HCT116 (cell line): ENCODE measurements around the gene MORN2. TPM values are rescaled to one million over a fixed set of nuclear protein-coding genes. Genes with fewer than 3 reads are reported as not detected.

Experiments used
- EZH2phosphoT487 ChIP-seq: fragments of 200-600 bp; IDR thresholded peaks from 2 replicates; pipeline ENCODE4 v1.6.1; 2018; ENCODE audit warnings: antibody characterized with exemption, borderline replicate concordance
- POLR2AphosphoS5 ChIP-seq: IDR thresholded peaks from 2 replicates; pipeline ENCODE4 v1.6.1; 2011; ENCODE audit warnings: mild to moderate bottlenecking, low read depth, low read length, moderate library complexity
- REST ChIP-seq: IDR thresholded peaks from 2 replicates; pipeline ENCODE4 v1.6.1; 2012; ENCODE audit warnings: low read depth
- SRF ChIP-seq: IDR thresholded peaks from 2 replicates; pipeline ENCODE4 v1.6.1; 2012; ENCODE audit warnings: low read depth
- TCF7L2 ChIP-seq: IDR thresholded peaks from 2 replicates; pipeline ENCODE4 v1.7.0; 2011; ENCODE audit warnings: borderline replicate concordance, inconsistent platforms; ENCODE audit not compliant: insufficient read depth, insufficient read length; ENCODE audit errors: extremely low read depth
- YY1 ChIP-seq: IDR thresholded peaks from 2 replicates; pipeline ENCODE4 v1.6.1; 2011; ENCODE audit warnings: low read length, low read depth, moderate library complexity, mild to moderate bottlenecking; ENCODE audit not compliant: insufficient replicate concordance; ENCODE audit errors: extremely low read depth
- total RNA-seq: library from RNA; stranded (reverse); gene quantifications from one replicate; pipeline ENCODE4 v1.2.1, GENCODE V29; 2021; ENCODE audit not compliant: unreplicated experiment

MORN2 gene
- total RNA-seq, 1 experiment from 2014 or later, result 11.9 TPM

DNA sequence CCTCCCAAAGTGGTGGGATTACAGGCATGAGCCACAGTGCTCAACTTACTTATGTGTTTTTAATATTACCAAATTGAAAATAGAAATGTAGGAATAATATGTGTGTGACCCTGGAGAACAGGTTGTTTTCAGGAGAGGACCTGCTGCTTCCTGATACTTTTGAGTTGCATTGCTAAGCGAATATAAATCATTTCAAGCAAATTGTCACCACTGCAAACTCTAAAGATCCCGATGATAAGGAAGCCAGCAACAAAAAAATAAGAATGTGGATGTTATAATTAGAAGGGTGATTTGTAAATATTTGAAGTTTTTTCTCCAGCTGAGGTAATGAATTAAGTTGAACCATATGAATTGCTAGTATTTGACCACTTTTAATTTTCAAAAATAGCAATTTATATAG lies 54.8 kb downstream of the MORN2 start (continued):
- TF ChIP-seq EZH2phosphoT487 (no peak), POLR2AphosphoS5 (no peak), YY1 (no peak), REST (no peak), SRF (no peak), TCF7L2 (no peak)

Other genes with a start within 250 kb of the MORN2 start
- gene GALM, start 209.9 kb upstream of the MORN2 start, total RNA-seq, result 10.2 TPM
- 215 TPM for gene SRSF7, start 124.6 kb upstream of the MORN2 start, total RNA-seq
- gene GEMIN6, start 97.8 kb upstream of the MORN2 start, total RNA-seq, result 23.1 TPM
- 19.4 TPM for gene DHX57, start within 50 bp of the MORN2 start, total RNA-seq
- 0.30 TPM for gene ARHGEF33, start 13.9 kb downstream of the MORN2 start, total RNA-seq
- 19.4 TPM for gene SOS1, start 245.1 kb downstream of the MORN2 start, total RNA-seq